K562 (cell line): ENCODE data around the gene PRDM1. TPM values are rescaled to one million over a fixed set of nuclear protein-coding genes. Genes with fewer than 3 reads are reported as not detected.
A peak's percentile ranks its signal among the peaks of the same experiment; 100 is the strongest.

Experiments
- CBX1 ChIP-seq: sonication (generic); IDR thresholded peaks from 2 replicates; pipeline ENCODE4 v1.6.1; 2016; ENCODE audit warnings: antibody characterized with exemption, low read depth, mild to moderate bottlenecking
- CBX5 ChIP-seq: IDR thresholded peaks from 2 replicates; pipeline ENCODE4 v1.6.1; 2014; ENCODE audit warnings: low read depth, borderline replicate concordance
- L3MBTL2 ChIP-seq: fragments of 450-650 bp; IDR thresholded peaks from 2 replicates; pipeline ENCODE4 v1.6.1; 2016; ENCODE audit warnings: mild to moderate bottlenecking, moderate library complexity
- LCOR ChIP-seq: sonication (generic); formaldehyde crosslinking; IDR thresholded peaks from 2 replicates; pipeline ENCODE4 v1.8.0; 2022; ENCODE audit warnings: mild to moderate bottlenecking, missing genetic modification reagents
- NBN ChIP-seq: fragments of 450-650 bp; IDR thresholded peaks from 2 replicates; pipeline ENCODE4 v1.6.1; 2016; ENCODE audit warnings: low read depth, mild to moderate bottlenecking
- PHF20 ChIP-seq: fragments of 450-650 bp; IDR thresholded peaks from 2 replicates; pipeline ENCODE4 v1.6.1; 2018; ENCODE audit not compliant: partially characterized antibody
- PHF21A ChIP-seq: fragments of 450-650 bp; IDR thresholded peaks from 2 replicates; pipeline ENCODE4 v1.6.1; 2017; ENCODE audit warnings: low read depth, borderline replicate concordance
- POLR2B ChIP-seq: fragments of 450-650 bp; IDR thresholded peaks from 2 replicates; pipeline ENCODE4 v1.6.1; 2018; ENCODE audit warnings: low read depth; ENCODE audit not compliant: partially characterized antibody
- PPARD ChIP-seq: fragments of 250-450 bp; sonication (Bioruptor Pico); IDR thresholded peaks from 2 replicates; pipeline ENCODE4 v1.8.0; 2022; ENCODE audit warnings: inconsistent platforms, mild to moderate bottlenecking, moderate library complexity
- SREBF2 ChIP-seq: sonication (generic); formaldehyde crosslinking; IDR thresholded peaks from 2 replicates; pipeline ENCODE4 v1.4.0; 2020; ENCODE audit warnings: mild to moderate bottlenecking, missing genetic modification reagents
- STAT5B ChIP-seq: fragments of 250-450 bp; sonication (Bioruptor Pico); IDR thresholded peaks from 2 replicates; pipeline ENCODE4 v1.8.0; 2021; ENCODE audit warnings: mild to moderate bottlenecking, inconsistent platforms
- WHSC1 ChIP-seq: IDR thresholded peaks from one replicate; pipeline ENCODE4 v1.6.1; 2012; ENCODE audit warnings: low read length, control low read depth, inconsistent platforms
- ZNF224 ChIP-seq: sonication (generic); formaldehyde crosslinking; IDR thresholded peaks from 2 replicates; pipeline ENCODE4 v1.8.0; 2022; ENCODE audit warnings: mild to moderate bottlenecking, missing genetic modification reagents
- ZNF316 ChIP-seq: fragments of 450-650 bp; IDR thresholded peaks from 2 replicates; pipeline ENCODE4 v1.6.1; 2016
- ZNF431 ChIP-seq: sonication (generic); formaldehyde crosslinking; IDR thresholded peaks from 2 replicates; pipeline ENCODE4 v1.8.0; 2022; ENCODE audit warnings: mild to moderate bottlenecking, missing genetic modification reagents
- polyA plus RNA-seq, 8 experiments: library from polyadenylated mRNA; depleted of rRNA in 4 of 8; stranded (reverse) in 5 of 8; unstranded in 3 of 8; fragments of >200 nt; fragmentation: Nextera tagmentation in 2 of 8; fragmentation: Illumina TruSeq in 1 of 8; extraction: Ambion mirVana in 2 of 8; extraction: Trizol in 1 of 8; gene quantifications; 2 replicates each; pipeline versions ENCODE4 v1.2.1 to v1.2.3, GENCODE V29; 2011 to 2014; ENCODE audit warnings: inconsistent platforms in 1 of 8, missing spikeins in 1 of 8
- total RNA-seq, 7 experiments: library from RNA; depleted of rRNA in 6 of 7; stranded (reverse); fragments of >200 nt in 6 of 7; fragmentation: Illumina TruSeq in 2 of 7; extraction: Trizol in 2 of 7; gene quantifications; 2 replicates each; pipeline versions ENCODE4 v1.2.1 to v1.2.3, GENCODE V29; 2011 to 2021; ENCODE audit warnings: low replicate concordance in 1 of 7
- TF ChIP-seq, protein P1 (sequence below): IDR thresholded peaks from 2 replicates; pipeline ENCODE4 v1.6.1; 2014; ENCODE audit warnings: antibody characterized with exemption
- TF ChIP-seq, protein P2 (sequence below): fragments of 450-650 bp; IDR thresholded peaks from 2 replicates; pipeline ENCODE4 v1.6.1; 2017; ENCODE audit warnings: mild to moderate bottlenecking, moderate library complexity
- TF ChIP-seq, protein P3 (sequence below): fragments of 250-450 bp; sonication (Bioruptor Pico); IDR thresholded peaks from 2 replicates; pipeline ENCODE4 v1.4.0; 2020; ENCODE audit warnings: borderline replicate concordance
- TF ChIP-seq, protein P4 (sequence below), 3 experiments: fragments of 200-800 bp in 1 of 3; fragments of 250-450 bp in 1 of 3; fragments of 450-650 bp in 1 of 3; sonication (Bioruptor Pico) in 1 of 3; sonication (Bioruptor generic) in 1 of 3; formaldehyde crosslinking in 1 of 3; IDR thresholded peaks; 2 replicates each; pipeline versions ENCODE4 v1.6.1 to v1.8.0; 2016 to 2022; ENCODE audit warnings: mild to moderate bottlenecking in 2 of 3, missing genetic modification characterization in 2 of 3, missing compliant biosample characterization in 1 of 3, moderate library complexity in 1 of 3
- TF ChIP-seq, protein P5 (sequence below): fragments of 450-650 bp; IDR thresholded peaks from 2 replicates; pipeline ENCODE4 v1.6.1; 2016; ENCODE audit warnings: missing biosample characterization, missing genetic modification characterization

The PRDM1 gene
- total and polyA plus RNA-seq, 9 of the 15 experiments (the other 6 are each of a cell fraction or from before 2014, with no cell fraction given): 0.09 to 0.89 (median 0.27) TPM

DNA sequence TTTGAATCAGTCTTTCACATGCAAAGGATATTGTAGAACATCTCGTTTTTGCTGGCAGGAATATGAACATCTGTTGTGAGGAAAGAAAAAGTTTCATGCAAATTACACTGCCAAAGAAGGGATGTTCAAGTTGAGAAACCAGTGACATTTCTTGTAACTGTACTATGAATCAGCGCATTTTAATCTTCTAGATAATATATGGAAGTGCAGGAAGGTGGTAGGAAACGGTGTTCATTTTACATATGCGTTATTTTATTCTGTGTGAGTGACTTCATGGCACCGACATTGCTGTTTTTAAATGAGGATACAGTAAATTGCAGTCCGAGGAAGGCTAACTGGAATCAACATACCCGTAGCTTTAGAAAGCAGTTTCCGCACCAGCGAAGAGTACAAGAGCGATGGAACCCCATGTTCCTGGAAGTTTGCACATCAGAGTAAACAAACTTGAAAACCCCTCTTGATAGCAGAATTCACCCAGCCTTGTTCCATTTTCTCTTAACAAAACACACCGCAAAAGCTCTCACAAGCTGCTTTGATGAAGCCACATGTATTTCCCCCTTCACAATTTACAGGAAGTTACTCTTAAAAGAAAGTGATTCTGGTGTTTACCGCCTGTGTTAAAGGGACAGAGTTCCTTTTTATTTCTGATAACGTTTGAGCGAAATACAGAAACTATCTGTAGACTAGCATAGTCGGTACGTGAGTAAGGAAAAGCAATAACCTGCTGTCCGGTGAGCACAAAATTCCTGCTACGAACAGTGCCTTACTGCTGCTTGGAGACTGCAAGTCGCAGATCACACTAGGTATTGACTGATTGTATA is 11.5 kb downstream of the PRDM1 start (continued):
- TF ChIP-seq, protein P1, sequence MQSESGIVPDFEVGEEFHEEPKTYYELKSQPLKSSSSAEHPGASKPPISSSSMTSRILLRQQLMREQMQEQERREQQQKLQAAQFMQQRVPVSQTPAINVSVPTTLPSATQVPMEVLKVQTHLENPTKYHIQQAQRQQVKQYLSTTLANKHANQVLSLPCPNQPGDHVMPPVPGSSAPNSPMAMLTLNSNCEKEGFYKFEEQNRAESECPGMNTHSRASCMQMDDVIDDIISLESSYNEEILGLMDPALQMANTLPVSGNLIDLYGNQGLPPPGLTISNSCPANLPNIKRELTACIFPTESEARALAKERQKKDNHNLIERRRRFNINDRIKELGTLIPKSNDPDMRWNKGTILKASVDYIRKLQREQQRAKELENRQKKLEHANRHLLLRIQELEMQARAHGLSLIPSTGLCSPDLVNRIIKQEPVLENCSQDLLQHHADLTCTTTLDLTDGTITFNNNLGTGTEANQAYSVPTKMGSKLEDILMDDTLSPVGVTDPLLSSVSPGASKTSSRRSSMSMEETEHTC: no peak
- TF ChIP-seq POLR2B (peak; percentile 22), CBX5 (no peak), NBN (no peak; the same call in 1 of the 2 replicates), STAT5B (CRISPR knock-in tag) (no peak), PHF20 (no peak), PPARD (CRISPR knock-in tag) (no peak), WHSC1 (no peak), CBX1 (no peak), LCOR (CRISPR knock-in tag) (no peak), ZNF316 (peak; percentile 83), ZNF224 (CRISPR knock-in tag) (no peak), L3MBTL2 (no peak; the same call in 1 of the 2 replicates), PHF21A (no peak), SREBF2 (CRISPR knock-in tag) (no peak), ZNF431 (CRISPR knock-in tag) (no peak)
- TF ChIP-seq, protein P2, sequence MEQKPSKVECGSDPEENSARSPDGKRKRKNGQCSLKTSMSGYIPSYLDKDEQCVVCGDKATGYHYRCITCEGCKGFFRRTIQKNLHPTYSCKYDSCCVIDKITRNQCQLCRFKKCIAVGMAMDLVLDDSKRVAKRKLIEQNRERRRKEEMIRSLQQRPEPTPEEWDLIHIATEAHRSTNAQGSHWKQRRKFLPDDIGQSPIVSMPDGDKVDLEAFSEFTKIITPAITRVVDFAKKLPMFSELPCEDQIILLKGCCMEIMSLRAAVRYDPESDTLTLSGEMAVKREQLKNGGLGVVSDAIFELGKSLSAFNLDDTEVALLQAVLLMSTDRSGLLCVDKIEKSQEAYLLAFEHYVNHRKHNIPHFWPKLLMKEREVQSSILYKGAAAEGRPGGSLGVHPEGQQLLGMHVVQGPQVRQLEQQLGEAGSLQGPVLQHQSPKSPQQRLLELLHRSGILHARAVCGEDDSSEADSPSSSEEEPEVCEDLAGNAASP: no peak
- TF ChIP-seq, protein P3, sequence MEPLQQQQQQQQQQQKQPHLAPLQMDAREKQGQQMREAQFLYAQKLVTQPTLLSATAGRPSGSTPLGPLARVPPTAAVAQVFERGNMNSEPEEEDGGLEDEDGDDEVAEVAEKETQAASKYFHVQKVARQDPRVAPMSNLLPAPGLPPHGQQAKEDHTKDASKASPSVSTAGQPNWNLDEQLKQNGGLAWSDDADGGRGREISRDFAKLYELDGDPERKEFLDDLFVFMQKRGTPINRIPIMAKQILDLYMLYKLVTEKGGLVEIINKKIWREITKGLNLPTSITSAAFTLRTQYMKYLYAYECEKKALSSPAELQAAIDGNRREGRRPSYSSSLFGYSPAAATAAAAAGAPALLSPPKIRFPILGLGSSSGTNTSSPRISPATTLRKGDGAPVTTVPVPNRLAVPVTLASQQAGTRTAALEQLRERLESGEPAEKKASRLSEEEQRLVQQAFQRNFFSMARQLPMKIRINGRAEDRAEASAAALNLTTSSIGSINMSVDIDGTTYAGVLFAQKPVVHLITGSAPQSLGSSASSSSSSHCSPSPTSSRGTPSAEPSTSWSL: no peak
- TF ChIP-seq, protein P4, sequence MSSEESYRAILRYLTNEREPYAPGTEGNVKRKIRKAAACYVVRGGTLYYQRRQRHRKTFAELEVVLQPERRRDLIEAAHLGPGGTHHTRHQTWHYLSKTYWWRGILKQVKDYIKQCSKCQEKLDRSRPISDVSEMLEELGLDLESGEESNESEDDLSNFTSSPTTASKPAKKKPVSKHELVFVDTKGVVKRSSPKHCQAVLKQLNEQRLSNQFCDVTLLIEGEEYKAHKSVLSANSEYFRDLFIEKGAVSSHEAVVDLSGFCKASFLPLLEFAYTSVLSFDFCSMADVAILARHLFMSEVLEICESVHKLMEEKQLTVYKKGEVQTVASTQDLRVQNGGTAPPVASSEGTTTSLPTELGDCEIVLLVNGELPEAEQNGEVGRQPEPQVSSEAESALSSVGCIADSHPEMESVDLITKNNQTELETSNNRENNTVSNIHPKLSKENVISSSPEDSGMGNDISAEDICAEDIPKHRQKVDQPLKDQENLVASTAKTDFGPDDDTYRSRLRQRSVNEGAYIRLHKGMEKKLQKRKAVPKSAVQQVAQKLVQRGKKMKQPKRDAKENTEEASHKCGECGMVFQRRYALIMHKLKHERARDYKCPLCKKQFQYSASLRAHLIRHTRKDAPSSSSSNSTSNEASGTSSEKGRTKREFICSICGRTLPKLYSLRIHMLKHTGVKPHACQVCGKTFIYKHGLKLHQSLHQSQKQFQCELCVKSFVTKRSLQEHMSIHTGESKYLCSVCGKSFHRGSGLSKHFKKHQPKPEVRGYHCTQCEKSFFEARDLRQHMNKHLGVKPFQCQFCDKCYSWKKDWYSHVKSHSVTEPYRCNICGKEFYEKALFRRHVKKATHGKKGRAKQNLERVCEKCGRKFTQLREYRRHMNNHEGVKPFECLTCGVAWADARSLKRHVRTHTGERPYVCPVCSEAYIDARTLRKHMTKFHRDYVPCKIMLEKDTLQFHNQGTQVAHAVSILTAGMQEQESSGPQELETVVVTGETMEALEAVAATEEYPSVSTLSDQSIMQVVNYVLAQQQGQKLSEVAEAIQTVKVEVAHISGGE (CRISPR knock-in tag; IDR thresholded peaks at IDR 0.05): peak in 1 of 3 experiments; percentile 44; a peak in 1 of 6 replicates
- TF ChIP-seq, protein P5, sequence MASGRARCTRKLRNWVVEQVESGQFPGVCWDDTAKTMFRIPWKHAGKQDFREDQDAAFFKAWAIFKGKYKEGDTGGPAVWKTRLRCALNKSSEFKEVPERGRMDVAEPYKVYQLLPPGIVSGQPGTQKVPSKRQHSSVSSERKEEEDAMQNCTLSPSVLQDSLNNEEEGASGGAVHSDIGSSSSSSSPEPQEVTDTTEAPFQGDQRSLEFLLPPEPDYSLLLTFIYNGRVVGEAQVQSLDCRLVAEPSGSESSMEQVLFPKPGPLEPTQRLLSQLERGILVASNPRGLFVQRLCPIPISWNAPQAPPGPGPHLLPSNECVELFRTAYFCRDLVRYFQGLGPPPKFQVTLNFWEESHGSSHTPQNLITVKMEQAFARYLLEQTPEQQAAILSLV (tag): no peak
